HepG2 (cell line): Measurements from ENCODE around the gene CYP21A2. TPM values are rescaled to one million over a fixed set of nuclear protein-coding genes. Genes with fewer than 3 reads are reported as not detected.

ENCODE experiments used
- ATAC-seq: fragments of 200-7000 bp; cut with Tn5 transposase; 3 replicates; pipeline ENCODE4 v1.9.1; 2020; ENCODE audit warnings: mild to moderate bottlenecking, moderate library complexity
- BruUV-seq: library from RNA; stranded (reverse); fragments of 400-500 nt; replicated peaks from 2 replicates; lab custom pipeline; 2021; lab: Mats Ljungman, UMichigan
- CTCF ChIA-PET: fragments of 300-600 bp; formaldehyde crosslinking; extraction: SDS; loops from one replicate; lab custom pipeline; 2021; ENCODE audit warnings: low total read pairs, inconsistent platforms, low intra/inter-chr PET ratio; lab: Yijun Ruan, JAX
- POLR2A ChIA-PET: fragments of 350-600 bp; sonication (Branson Sonifier 250); formaldehyde crosslinking; loops from one replicate; lab custom pipeline; 2020; ENCODE audit warnings: antibody characterized with exemption, inconsistent platforms; lab: Yijun Ruan, JAX
- DNase-seq: peaks from one replicate; pipeline ENCODE4 v3.0.0-alpha.2; 2015; ENCODE audit warnings: low spot score
- FAIRE-seq: peaks from 3 replicates; lab custom pipeline; 2011; peaks lifted over from hg19 to GRCh38; lab: Jason Lieb, UNC
- H2AFZ ChIP-seq: one replicate; pipeline ENCODE4 v1.6.1; 2011; ENCODE audit warnings: low read length, inconsistent platforms
- H3K27ac ChIP-seq: fragments of 300-600 bp; 3 replicates; pipeline ENCODE4 v1.8.0; 2011; ENCODE audit warnings: mixed run types, mild to moderate bottlenecking, mixed read lengths, low read length, inconsistent platforms; ENCODE audit not compliant: insufficient read depth; ENCODE audit errors: extremely low read length
- H3K27me3 ChIP-seq, 2 experiments: fragments of 200-600 bp in 1 of 2; 2 replicates in 1 of 2; 3 replicates in 1 of 2; pipeline versions ENCODE4 v1.6.0 to v1.8.0; 2011; ENCODE audit warnings: low read length in 2 of 2, mild to moderate bottlenecking in 2 of 2, moderate library complexity in 2 of 2, inconsistent platforms in 1 of 2; ENCODE audit not compliant: insufficient read depth in 2 of 2, control insufficient read depth in 1 of 2
- H3K36me3 ChIP-seq, 2 experiments: fragments of 200-600 bp in 1 of 2; replicated peaks in 1 of 2; 2 replicates in 1 of 2; 3 replicates in 1 of 2; pipeline versions ENCODE4 v1.5.1 to v1.8.0; 2011; ENCODE audit warnings: low read length in 2 of 2, inconsistent platforms in 1 of 2; ENCODE audit not compliant: insufficient read depth in 2 of 2, control insufficient read depth in 1 of 2
- H3K4me1 ChIP-seq: 2 replicates; pipeline ENCODE4 v1.5.1; 2012; ENCODE audit warnings: low read length, inconsistent platforms; ENCODE audit not compliant: insufficient read depth
- H3K4me2 ChIP-seq: 2 replicates; pipeline ENCODE4 v1.6.0; 2011; ENCODE audit warnings: low read depth, low read length, inconsistent platforms
- H3K4me3 ChIP-seq, 3 experiments: fragments of 200-600 bp in 1 of 3; sonication (generic), shearing (Covaris generic) in 1 of 3; replicated peaks in 1 of 3; 2 replicates each; pipeline ENCODE4 v1.5.1; 2011 to 2016; ENCODE audit warnings: low read length in 3 of 3, inconsistent platforms in 2 of 3, low read depth in 2 of 3, mild to moderate bottlenecking in 2 of 3, control low read depth in 1 of 3, mixed read lengths in 1 of 3; ENCODE audit not compliant: insufficient read depth in 1 of 3
- H3K79me2 ChIP-seq: one replicate; pipeline ENCODE4 v1.6.1; 2011; ENCODE audit warnings: low read length, inconsistent platforms; ENCODE audit not compliant: insufficient read depth
- H3K9ac ChIP-seq: 2 replicates; pipeline ENCODE4 v1.6.0; 2011; ENCODE audit warnings: mild to moderate bottlenecking, low read depth, low read length, inconsistent platforms; ENCODE audit not compliant: insufficient read depth
- H3K9me3 ChIP-seq: 2 replicates; pipeline ENCODE4 v1.5.1; 2012; ENCODE audit warnings: mild to moderate bottlenecking, low read length
- H4K20me1 ChIP-seq: 2 replicates; pipeline ENCODE4 v1.6.0; 2011; ENCODE audit warnings: inconsistent platforms, mild to moderate bottlenecking, low read length, moderate library complexity; ENCODE audit not compliant: insufficient read depth
- CBX5 ChIP-seq: sonication (generic); formaldehyde crosslinking; IDR thresholded peaks from 2 replicates; pipeline ENCODE4 v1.4.0; 2020; ENCODE audit warnings: missing genetic modification reagents, borderline replicate concordance
- GATA4 ChIP-seq: sonication (generic); IDR thresholded peaks from 2 replicates; pipeline ENCODE4 v1.6.1; 2016; ENCODE audit warnings: antibody characterized with exemption, low read depth, borderline replicate concordance
- GFI1 ChIP-seq: sonication (generic); formaldehyde crosslinking; IDR thresholded peaks from 2 replicates; pipeline ENCODE4 v1.5.0; 2020; ENCODE audit warnings: missing genetic modification reagents, mild to moderate bottlenecking, borderline replicate concordance
- SIX4 ChIP-seq: sonication (generic); formaldehyde crosslinking; IDR thresholded peaks from 2 replicates; pipeline ENCODE4 v1.4.0; 2020; ENCODE audit warnings: missing genetic modification reagents
- SSRP1 ChIP-seq: IDR thresholded peaks from 2 replicates; pipeline ENCODE4 v1.6.1; 2016; ENCODE audit warnings: control low read depth
- THRA ChIP-seq: sonication (generic); formaldehyde crosslinking; IDR thresholded peaks from 2 replicates; pipeline ENCODE4 v1.4.0; 2020; ENCODE audit warnings: missing genetic modification reagents, borderline replicate concordance
- ZNF124 ChIP-seq: sonication (generic); formaldehyde crosslinking; IDR thresholded peaks from 2 replicates; pipeline ENCODE4 v1.4.0; 2020; ENCODE audit warnings: missing genetic modification reagents
- WGBS: methylation state at CpG from one replicate; pipeline ENCODE4 v1.1.6; 2017; ENCODE audit warnings: low lambda C conversion rate; 5-methylcytosine and 5-hydroxymethylcytosine counted together
- in situ Hi-C: cut with HindIII; loops from 2 replicates; pipeline ENCODE4 v1.10.0; 2017; ENCODE audit warnings: low pct_unique_long_range_greater_than_20kb; ENCODE audit not compliant: extremely low pct_ligation_motif_present
- intact Hi-C: fragments of 100-400 bp; cut with micrococcal nuclease; formaldehyde crosslinking; loops from one replicate; pipeline ENCODE4 v1.10.0; 2022; ENCODE audit not compliant: unreplicated experiment
- polyA plus RNA-seq, 8 experiments: library from polyadenylated mRNA; depleted of rRNA in 3 of 8; stranded (reverse) in 7 of 8; unstranded in 1 of 8; fragments of >200 nt; fragmentation: Illumina TruSeq in 4 of 8; extraction: Trizol in 4 of 8; gene quantifications; 2 replicates each; pipeline versions ENCODE4 v1.2.1 to v1.2.3, GENCODE V29; 2011 to 2016; ENCODE audit warnings: low read depth in 4 of 8, missing spikeins in 1 of 8, mixed read lengths in 1 of 8; ENCODE audit not compliant: insufficient read depth in 1 of 8
- total RNA-seq, 5 experiments: library from RNA; depleted of rRNA; stranded (reverse); fragments of >200 nt; fragmentation: Illumina TruSeq; extraction: Trizol; gene quantifications; 2 replicates each; pipeline ENCODE4 v1.2.3, GENCODE V29; 2016; ENCODE audit warnings: low read depth in 1 of 5

Gene CYP21A2
- total and polyA plus RNA-seq, 2 of the 13 experiments (the other 11 are each of a cell fraction or from before 2014, with no cell fraction given), result 1.5 to 6.3 TPM

- TF ChIP-seq CBX5 (no peak), GFI1 (CRISPR knock-in tag) (no peak), GATA4 (no peak), THRA (CRISPR knock-in tag) (no peak), SSRP1 (CRISPR knock-in tag) (no peak)
Observed at GRCh38 chr6:32073101-32073500, 34.9 kb downstream of the CYP21A2 start (continued).

- intact Hi-C loops, result no loop called here
- Histone ChIP-seq H3K4me3 (no peak overlapping the region), H3K9me3 (no peaks in the 10 kb centered on the region), H3K4me1 (no peaks in the 10 kb centered on the region), H3K36me3 (no peaks in the 10 kb centered on the region), H3K27ac (no peak overlapping the region), H4K20me1 (0 out of 2 replicates have a peak, but pooled peaks cover 4% of the 10 kb centered on the region), H3K4me2 (no peak overlapping the region), H2AFZ (no peak overlapping the region), H3K27me3 (peaks cover 21 to 79% of the 10 kb centered on the region in 2 experiments), H3K9ac (no peak overlapping the region), H3K79me2 (no peaks in the 10 kb centered on the region)
- POLR2A ChIA-PET, result interaction anchor here (0.5 kb wide), 1 partner anchor 21 kb away, joined by 4 read pairs; no protein-coding TSS in a partner anchor
- BruUV-seq, result no TSS peak
- in situ Hi-C loops, result no loop called here
- TF ChIP-seq SIX4 (CRISPR knock-in tag) (no peak), ZNF124 (CRISPR knock-in tag) (no peak)
- FAIRE-seq, result no peak
- CTCF ChIA-PET, result no interaction called here
- 53% methylated on average over 10 of the region's 10 CpGs for WGBS
- no peak for ATAC-seq
- DNase-seq, result no peak
Observed at GRCh38 chr6:32073613-32074012, 35.4 kb downstream of the CYP21A2 start.
